GM12872 (cell line): ENCODE results near the gene TMIE.

Experiments
- TF ChIP-seq, protein P1 (sequence below): IDR thresholded peaks from 3 replicates; pipeline ENCODE4 v1.5.1; 2011; ENCODE audit warnings: low read depth, mild to moderate bottlenecking, low read length, moderate library complexity; ENCODE audit not compliant: insufficient read depth

Gene TMIE

DNA sequence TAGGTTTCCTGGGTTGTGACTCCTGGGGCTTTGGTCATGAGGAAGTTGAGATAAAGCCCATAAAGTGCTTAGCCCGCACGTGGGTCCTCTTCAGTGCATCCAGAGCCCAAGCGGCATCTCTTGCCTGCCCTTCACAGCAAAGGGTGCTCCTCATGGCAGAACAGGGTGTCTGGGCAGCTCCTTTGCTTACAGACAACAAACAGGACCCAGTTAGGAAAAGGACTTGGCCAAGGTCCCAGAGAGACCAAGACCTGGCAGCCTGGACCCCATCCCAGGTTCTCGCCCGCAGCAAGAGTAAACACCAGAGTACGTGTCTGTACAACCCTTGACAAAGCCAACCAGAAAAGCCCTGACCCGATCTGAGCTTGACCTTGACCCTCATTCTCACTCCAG lies 34.7 kb upstream of the TMIE start:
- TF ChIP-seq, protein P1, sequence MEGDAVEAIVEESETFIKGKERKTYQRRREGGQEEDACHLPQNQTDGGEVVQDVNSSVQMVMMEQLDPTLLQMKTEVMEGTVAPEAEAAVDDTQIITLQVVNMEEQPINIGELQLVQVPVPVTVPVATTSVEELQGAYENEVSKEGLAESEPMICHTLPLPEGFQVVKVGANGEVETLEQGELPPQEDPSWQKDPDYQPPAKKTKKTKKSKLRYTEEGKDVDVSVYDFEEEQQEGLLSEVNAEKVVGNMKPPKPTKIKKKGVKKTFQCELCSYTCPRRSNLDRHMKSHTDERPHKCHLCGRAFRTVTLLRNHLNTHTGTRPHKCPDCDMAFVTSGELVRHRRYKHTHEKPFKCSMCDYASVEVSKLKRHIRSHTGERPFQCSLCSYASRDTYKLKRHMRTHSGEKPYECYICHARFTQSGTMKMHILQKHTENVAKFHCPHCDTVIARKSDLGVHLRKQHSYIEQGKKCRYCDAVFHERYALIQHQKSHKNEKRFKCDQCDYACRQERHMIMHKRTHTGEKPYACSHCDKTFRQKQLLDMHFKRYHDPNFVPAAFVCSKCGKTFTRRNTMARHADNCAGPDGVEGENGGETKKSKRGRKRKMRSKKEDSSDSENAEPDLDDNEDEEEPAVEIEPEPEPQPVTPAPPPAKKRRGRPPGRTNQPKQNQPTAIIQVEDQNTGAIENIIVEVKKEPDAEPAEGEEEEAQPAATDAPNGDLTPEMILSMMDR = no peak

DNA sequence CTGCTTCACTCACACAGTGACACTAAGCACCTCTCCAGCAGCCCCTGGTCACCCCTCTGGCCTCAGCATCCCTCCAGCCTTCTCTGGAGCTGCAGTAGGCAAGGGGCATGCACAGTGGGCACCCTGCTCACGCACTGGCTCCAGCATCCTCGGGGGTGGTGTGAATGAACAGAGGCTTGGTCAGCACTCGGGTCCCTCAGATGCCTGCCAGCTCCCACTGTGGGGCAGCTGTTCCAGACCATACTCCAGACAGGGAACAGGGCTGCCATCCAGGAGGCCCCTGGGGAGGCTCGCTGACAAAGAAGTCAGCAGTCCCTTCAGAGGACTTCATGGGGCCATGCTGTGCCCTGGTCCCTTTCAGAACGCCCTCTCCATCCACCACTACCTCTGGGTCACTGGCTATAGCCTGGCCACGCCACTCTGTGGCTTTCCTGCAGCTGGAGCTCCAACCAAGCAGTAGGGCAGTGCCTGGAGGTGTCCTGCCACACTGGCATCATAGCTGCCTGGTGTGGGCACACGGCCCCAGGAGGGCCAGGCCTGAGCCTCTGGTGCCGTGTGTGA lies 34.1 kb upstream of the TMIE start:
- TF ChIP-seq, protein P1 = no peak

DNA sequence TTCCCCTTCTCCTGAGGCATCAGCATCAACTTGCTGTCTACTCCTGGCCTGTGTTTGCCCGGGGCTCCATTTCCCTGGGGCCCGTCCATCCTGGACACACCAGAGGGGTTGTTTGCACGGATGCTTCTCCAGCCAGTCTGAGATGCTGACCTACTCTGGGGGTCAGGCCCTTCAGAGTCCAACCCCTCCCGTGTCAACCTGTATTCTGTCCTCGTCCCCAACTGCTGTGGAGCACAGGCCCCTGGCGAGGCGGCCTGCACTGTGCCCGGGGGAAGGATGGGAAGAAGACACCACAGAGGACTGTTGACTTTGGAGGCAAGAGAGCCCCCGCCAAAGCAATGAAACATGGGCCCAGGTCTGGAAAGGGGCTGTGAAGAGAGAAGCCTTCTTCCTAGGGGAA lies 33.5 kb upstream of the TMIE start:
- TF ChIP-seq, protein P1 = no peak

DNA sequence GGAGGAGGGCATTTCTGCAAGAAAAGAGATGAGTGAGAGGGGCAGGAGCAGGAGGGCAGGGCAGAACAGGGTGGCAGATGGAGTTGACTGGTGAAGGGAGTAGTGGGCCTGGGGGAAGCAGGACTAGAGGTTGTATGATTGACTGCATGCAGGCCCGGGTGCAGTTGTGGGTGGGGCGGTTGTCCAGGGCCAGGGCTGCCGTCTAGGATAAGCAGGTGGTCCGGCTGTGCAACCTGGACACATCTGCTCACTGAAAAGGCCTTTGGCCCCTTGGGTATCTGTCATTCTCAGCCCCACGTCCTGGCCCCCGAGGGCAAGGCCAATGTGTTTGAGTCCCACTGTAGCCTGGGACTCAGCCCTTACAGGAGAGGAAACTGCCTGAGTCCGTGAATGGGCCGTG lies 33.1 kb upstream of the TMIE start:
- TF ChIP-seq, protein P1 = no peak

GRCh38 chr3:46668591-46668990 lies 32.6 kb upstream of the TMIE start:
- TF ChIP-seq, protein P1 = no peak

DNA sequence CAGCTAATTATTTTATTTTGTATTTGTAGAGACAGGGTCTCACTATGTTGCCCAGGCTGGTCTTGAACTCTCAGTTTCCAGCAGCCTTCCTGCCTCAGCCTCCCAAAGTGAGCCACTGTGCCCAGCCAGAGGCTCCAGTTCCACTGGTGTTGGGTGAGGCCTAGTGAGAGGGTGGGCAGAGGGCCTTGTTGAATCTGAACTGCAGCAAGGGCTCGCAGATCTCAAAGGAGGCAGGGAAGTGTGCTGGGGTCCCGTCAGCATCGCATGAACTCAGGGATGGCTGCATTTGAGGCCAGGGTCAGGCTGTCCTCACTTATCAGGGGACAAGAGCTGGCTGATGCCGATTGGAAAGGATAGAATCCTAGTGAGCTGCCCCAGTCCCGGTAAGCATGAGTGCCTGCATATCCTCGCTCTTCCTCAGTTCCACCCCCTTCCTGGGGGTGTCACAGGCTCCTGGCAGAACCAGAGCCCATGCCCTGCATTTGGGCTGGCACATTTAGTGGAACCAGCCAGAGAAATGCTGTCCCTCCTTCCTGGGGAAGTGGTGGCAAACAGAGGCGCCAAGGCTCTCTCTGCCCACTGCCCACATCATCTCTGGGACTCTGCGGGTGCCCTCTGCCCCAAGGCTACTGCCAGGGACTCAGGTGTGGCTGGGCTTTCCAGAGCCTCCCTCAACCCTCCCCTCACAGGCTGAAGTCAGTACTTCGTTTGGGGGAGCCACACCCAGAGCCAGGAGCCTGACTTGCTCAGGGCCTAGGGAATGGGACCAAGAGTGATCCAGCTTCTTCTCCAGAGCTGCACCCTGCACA lies 31.8 kb upstream of the TMIE start:
- TF ChIP-seq, protein P1 = no peak

DNA sequence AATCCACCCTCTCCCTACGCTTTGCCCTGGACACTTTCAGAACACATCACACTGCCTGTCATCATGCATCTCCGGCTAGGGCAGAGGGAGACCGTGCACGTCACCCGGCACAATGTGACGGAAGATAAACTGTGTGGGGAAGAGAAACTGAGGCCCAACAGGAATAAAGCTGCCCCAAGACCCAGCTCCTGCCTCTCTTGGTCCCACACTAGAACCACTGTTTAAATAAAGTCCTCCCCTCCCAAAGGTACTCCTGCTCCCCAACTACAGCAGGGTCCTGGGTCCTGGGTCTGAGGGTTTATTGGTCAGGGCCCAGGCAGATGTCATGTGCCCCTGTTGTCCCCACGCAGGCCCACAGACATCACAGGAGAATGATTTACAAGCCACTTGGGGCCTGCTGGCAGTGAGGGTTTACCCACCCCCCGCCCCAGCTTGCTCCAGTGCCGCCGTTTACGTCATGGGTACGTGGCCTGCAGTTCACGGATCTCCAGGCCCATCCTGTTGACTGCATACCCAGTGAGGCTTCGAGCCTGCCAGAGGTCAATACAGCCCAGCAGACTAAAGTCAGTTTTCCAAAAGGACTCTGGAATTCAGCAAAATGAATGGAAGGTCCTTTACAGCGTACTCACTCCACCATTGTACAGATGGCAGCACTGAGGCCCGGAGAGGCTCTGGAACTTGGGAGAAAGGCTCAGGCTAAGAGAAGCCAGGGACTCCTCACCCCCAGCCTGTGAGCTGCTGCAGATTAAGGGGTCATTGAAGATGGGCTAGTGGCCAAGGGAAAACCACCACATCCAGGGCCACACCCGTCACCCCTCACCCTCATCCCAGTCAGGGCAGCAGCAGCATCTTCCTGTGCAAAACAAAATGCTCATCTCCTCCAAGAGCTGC lies 30.9 kb upstream of the TMIE start:
- TF ChIP-seq, protein P1 = no peak
